Ishikawa (cell line): ENCODE results near the gene IP6K3.

Experiments used
- CREB1 ChIP-seq: IDR thresholded peaks from 2 replicates; pipeline ENCODE4 v1.6.1; 2012; ENCODE audit warnings: low read depth
- EP300 ChIP-seq: IDR thresholded peaks from 2 replicates; pipeline ENCODE4 v1.6.1; 2012; ENCODE audit warnings: borderline replicate concordance
- NFIC ChIP-seq: IDR thresholded peaks from 2 replicates; pipeline ENCODE4 v1.6.1; 2012
- RAD21 ChIP-seq: IDR thresholded peaks from 2 replicates; pipeline ENCODE4 v1.6.1; 2012; ENCODE audit warnings: low read depth
- TAF1 ChIP-seq: IDR thresholded peaks from 2 replicates; pipeline ENCODE4 v1.6.1; 2012; ENCODE audit warnings: low read depth, mild to moderate bottlenecking
- TCF12 ChIP-seq: IDR thresholded peaks from 2 replicates; pipeline ENCODE4 v1.6.1; 2012; ENCODE audit warnings: low read depth
- YY1 ChIP-seq: IDR thresholded peaks from 2 replicates; pipeline ENCODE4 v1.6.1; 2012; ENCODE audit warnings: low read depth
- TF ChIP-seq, protein P1 (sequence below): IDR thresholded peaks from 2 replicates; pipeline ENCODE4 v1.6.1; 2012
- TF ChIP-seq, protein P2 (sequence below): IDR thresholded peaks from 2 replicates; pipeline ENCODE4 v1.6.1; 2012

- TF ChIP-seq, protein P1, sequence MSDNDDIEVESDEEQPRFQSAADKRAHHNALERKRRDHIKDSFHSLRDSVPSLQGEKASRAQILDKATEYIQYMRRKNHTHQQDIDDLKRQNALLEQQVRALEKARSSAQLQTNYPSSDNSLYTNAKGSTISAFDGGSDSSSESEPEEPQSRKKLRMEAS, result no peak
- TF ChIP-seq TAF1, result no peak
- no peak for TF ChIP-seq EP300
- TF ChIP-seq RAD21, result no peak
- no peak for TF ChIP-seq YY1
- TF ChIP-seq, protein P2, sequence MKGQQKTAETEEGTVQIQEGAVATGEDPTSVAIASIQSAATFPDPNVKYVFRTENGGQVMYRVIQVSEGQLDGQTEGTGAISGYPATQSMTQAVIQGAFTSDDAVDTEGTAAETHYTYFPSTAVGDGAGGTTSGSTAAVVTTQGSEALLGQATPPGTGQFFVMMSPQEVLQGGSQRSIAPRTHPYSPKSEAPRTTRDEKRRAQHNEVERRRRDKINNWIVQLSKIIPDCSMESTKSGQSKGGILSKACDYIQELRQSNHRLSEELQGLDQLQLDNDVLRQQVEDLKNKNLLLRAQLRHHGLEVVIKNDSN, result no peak
- no peak for TF ChIP-seq NFIC
- TF ChIP-seq CREB1, result no peak
- no peak for TF ChIP-seq TCF12
Observed at GRCh38 chr6:33689879-33690278, 56.8 kb downstream of the IP6K3 start.
